Left kidney (tissue), 2 donors: ENCODE measurements around the gene CAV2. TPM values are rescaled to one million over a fixed set of nuclear protein-coding genes. Genes with fewer than 3 reads are reported as not detected.

Experiments
- DNase-seq: peaks from one replicate; pipeline ENCODE4 v3.0.0-alpha.2; 2013
- polyA plus RNA-seq: library from polyadenylated mRNA; unstranded; fragments of 120-200 nt; gene quantifications from one replicate; pipeline ENCODE4 v1.2.1, GENCODE V29; 2013; ENCODE audit not compliant: insufficient read length

CAV2 gene
- polyA plus RNA-seq, 1 donor: 27.0 TPM

- DNase-seq: no peak
Measured at GRCh38 chr7:116493449-116493848, 6.1 kb upstream of the CAV2 start.

GRCh38 chr7:116494472-116494871, 5.1 kb upstream of the CAV2 start:
- DNase-seq: no peak

DNA sequence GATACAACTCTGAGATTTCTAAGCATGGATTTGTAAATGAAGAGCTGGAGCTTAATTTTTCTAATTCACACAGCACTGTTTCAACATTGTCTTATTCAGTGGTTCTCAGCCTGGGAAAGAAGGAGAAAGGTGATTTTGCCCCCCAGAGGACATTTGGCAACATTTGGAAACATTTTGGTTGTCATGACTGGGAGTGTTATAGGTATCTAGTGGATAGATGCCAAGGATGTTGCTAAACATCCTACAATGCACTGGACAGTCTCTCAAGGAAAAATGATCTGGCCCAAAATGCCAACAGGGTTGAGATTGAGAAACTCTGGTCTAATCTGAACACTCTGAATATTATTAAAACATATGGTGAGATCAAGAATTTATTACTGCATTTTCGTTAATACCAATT, 3.8 kb upstream of the CAV2 start:
- no peak for DNase-seq

DNA sequence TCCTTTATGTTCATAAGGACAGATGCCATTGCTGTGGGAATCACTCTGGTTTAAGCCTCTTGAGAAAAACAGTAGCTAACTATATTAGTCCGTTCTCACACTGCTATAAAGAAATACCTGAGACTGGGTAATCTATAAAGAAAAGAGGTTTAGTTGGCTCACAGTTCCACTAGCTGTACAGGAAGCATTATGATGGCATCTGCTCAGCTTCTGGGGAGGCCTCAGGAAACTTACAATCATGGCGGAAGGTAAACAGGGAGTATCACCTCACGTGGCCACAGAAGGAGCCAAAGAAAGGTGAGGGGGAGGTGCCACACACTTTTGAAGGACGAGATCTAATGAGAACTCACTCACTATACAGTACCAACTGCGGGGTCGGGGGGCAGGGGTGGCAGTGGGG, 2.9 kb upstream of the CAV2 start:
- no peak for DNase-seq

GRCh38 chr7:116497708-116498107, 1.8 kb upstream of the CAV2 start:
- no peak for DNase-seq

GRCh38 chr7:116500078-116500853, 728 bp downstream of the CAV2 start:
- DNase-seq: no peak

DNA sequence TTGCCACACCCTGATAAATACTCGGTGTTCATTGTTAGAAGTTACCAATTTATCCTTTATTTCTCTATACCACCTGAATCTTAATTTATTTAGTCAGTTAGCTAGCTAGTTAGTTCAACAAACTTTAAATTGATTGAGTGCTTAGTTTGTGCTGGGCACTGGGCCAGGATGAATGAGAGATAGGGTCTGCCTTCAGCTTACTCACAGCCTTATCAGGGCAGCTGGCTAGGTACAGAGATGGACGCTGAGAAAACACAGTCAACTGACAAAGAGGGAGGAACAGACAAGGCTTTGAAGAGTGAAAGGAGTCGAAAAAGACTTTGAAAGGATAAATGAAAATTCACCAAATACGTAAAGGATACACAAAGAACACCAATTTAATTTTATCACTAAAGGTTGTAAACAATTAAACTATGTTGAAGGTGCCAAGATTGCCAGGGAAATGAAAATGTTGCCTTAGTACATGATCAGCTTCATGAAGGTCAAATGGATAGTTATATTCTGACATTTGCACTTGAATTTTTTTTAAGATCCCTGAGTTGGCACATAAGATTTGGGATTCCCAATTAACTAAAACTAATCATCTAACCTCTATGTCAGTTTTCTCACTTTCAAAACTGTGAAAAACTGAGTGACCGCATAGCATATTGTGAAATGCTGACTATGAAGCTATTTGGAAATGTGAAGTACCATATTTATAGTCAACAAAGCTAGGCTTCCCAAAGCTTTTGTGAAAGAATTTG, 2.1 kb downstream of the CAV2 start:
- no peak for DNase-seq

GRCh38 chr7:116502201-116503096, 2.9 kb downstream of the CAV2 start:
- no peak for DNase-seq

GRCh38 chr7:116503835-116504234, 4.3 kb downstream of the CAV2 start:
- DNase-seq: no peak

DNA sequence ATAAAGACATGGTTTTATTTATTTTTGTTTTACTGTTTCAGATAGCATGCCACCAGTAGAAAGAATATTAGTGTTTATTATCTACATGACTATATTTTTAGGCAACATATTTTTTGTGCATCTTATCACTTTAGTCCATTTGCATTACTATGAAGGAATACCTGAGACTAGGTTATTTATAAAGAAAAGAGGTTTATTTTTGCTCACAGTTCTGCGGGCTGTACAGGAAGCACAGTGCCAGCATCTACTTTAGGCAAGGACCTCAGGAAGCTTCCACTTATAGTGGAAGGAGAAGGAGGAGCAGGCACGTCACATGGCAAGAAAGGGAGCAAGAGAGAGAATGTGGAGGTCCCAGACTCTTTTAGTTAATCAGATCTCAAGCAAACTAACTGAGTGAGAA, 5.7 kb downstream of the CAV2 start:
- DNase-seq: no peak

DNA sequence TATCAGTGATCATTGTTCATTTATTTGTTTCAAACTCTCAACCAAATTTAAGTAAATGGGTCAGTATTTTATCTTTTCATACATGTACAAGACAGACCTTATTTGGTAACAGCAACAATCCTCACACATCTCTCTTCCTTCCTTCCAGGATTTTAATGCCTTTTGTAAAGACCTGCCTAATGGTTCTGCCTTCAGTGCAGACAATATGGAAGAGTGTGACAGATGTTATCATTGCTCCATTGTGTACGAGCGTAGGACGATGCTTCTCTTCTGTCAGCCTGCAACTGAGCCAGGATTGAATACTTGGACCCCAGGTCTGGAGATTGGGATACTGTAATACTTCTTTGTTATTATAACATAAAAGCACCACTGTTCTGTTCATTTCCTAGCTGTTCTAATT, 6.3 kb downstream of the CAV2 start:
- DNase-seq: no peak

GRCh38 chr7:116509982-116510579, 10.5 kb downstream of the CAV2 start:
- DNase-seq: no peak

GRCh38 chr7:116510795-116511194, 11.3 kb downstream of the CAV2 start:
- no peak for DNase-seq

GRCh38 chr7:116511552-116512519, 12.3 kb downstream of the CAV2 start:
- DNase-seq: no peak

GRCh38 chr7:116512520-116513188, 13.1 kb downstream of the CAV2 start:
- no peak for DNase-seq

DNA sequence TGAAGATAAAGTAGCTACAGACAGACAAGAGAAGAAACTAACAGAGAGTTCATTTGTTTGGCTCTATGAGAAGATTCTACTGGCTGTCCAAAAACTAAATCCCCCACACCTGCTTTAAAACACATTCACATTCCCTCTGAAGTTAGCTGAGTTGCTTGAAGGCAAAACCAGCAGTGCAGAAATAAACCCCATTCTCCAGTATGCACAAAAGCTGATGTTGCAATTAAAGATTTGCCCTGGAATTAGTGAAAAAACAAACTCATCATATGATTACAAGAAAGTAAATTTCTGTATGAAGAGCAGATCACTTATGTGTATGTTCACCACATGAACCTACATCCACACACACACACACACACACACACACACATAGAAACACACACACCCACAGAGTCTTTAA, 16.0 kb downstream of the CAV2 start:
- no peak for DNase-seq

- DNase-seq: no peak
Measured at GRCh38 chr7:116516324-116516723, 16.8 kb downstream of the CAV2 start.

GRCh38 chr7:116517626-116518025, 18.1 kb downstream of the CAV2 start:
- DNase-seq: no peak

- no peak for DNase-seq
Measured at GRCh38 chr7:116518961-116519360, 19.4 kb downstream of the CAV2 start.

DNA sequence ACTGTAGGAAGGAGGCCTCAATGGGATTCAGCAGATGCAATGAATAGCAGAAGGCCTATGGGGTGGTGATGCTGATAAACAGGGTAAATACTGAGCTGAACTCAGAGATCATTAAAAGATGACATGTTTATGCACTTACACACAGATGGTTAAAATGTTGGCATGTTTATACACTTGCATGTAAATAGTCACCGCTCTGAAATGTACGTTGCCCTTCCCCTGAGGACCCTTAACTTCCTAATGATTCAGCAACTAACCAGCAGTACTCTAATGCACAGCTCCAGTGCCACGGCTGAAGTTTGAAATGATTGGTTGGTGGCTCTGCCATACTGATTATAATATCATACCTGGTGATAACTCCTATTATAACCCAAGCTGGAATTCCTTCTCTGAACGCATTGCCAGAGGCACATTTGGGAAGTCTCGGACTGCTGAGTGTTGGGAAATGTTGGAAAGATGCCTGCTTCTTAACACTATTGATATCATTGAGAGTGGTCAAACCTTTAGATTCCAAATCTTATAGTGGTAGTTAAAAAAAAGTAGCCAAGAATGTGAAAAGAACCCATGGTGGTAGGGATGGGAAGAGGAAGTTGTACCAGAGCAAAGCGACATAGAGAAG, 21.6 kb downstream of the CAV2 start:
- no peak for DNase-seq
